Measurements from ENCODE around the gene DIDO1. TPM values are rescaled to one million over a fixed set of nuclear protein-coding genes. Genes with fewer than 3 reads are reported as not detected.

The DIDO1 gene
- polyA plus RNA-seq, 1 of the 3 experiments (the other 2 are of a cell fraction) = 14.7 TPM

GRCh38 chr20:62884556-62884955 lies 41.7 kb downstream of the DIDO1 start:
- Histone ChIP-seq H3K79me2 (ENCODE audit: insufficient read depth) (no peaks in the 10 kb centered on the region), H3K27me3 (ENCODE audit: insufficient read depth) (no peaks in the 10 kb centered on the region), H3K9ac (no peak overlapping the region), H3K4me2 (no peak overlapping the region), H3K36me3 (replicated peaks in 1 of 2; ENCODE audit: control insufficient read depth in 1 of 2, insufficient read depth in 2 of 2, low read length in 1 of 2) (peaks cover 24 to 64% of the 10 kb centered on the region in 2 experiments), H3K4me1 (ENCODE audit: control insufficient read depth in 1 of 2, insufficient read depth in 2 of 2, low read depth in 1 of 2, low read length in 1 of 2) (peaks cover 17 to 19% of the 10 kb centered on the region in 2 experiments), H3K27ac (ENCODE audit: low read depth in 2 of 2, low read length in 1 of 2) (no peak overlapping the region), H4K20me1 (ENCODE audit: insufficient read depth) (0 out of 2 replicates have a peak, but pooled peaks cover 4% of the 10 kb centered on the region), H3K4me3 (ENCODE audit: low read depth in 2 of 2, low read length in 1 of 2) (no peak overlapping the region), H3F3A (replicated peaks; ENCODE audit: insufficient read depth) (peaks cover 24% of the 10 kb centered on the region), H3K9me3 (no peaks in the 10 kb centered on the region), H2AFZ (ENCODE audit: low read depth) (no peak overlapping the region), H3K9me2 (no peaks in the 10 kb centered on the region)
- ChIA-PET CTCF (interaction anchor here (0.9 to 4.8 kb wide), 3 partner anchors 9 to 124 kb away, joined by 4 to 31 read pairs (median 5); no protein-coding TSS in a partner anchor), POLR2A (interaction anchor here (1.0 kb wide), 1 partner anchor 9 kb away, joined by 3 read pairs; no protein-coding TSS in a partner anchor)
- WGBS (ENCODE audit: low lambda C conversion rate) = 85% methylated on average over 6 of the region's 8 CpGs
- TF ChIP-seq PBX3 (IDR thresholded peaks at IDR 0.05) = no peak
- TF ChIP-seq TCF12 (IDR thresholded peaks at IDR 0.05) = no peak
- TF ChIP-seq USF2 (IDR thresholded peaks at IDR 0.05; ENCODE audit: borderline replicate concordance, low read depth, low read length) = no peak
- no peak for TF ChIP-seq YY1 (IDR thresholded peaks at IDR 0.05; ENCODE audit: low read depth)
- no peak for TF ChIP-seq RCOR1 (IDR thresholded peaks at IDR 0.05; ENCODE audit: low read length)
- TF ChIP-seq GABPA (IDR thresholded peaks at IDR 0.05; ENCODE audit: low read depth) = no peak
- TF ChIP-seq NRF1 (IDR thresholded peaks at IDR 0.05; ENCODE audit: low read depth, low read length) = no peak
- TF ChIP-seq CHD2 (IDR thresholded peaks at IDR 0.05; ENCODE audit: low read length, partially characterized antibody) = no peak
- TF ChIP-seq RXRA (IDR thresholded peaks at IDR 0.05; ENCODE audit: borderline replicate concordance, low read depth) = no peak
- no peak for TF ChIP-seq EZH2phosphoT487 (IDR thresholded peaks at IDR 0.05; ENCODE audit: borderline replicate concordance, low read depth)
- no peak; the same call in 1 of the 2 replicates for TF ChIP-seq POLR2AphosphoS5 (IDR thresholded peaks at IDR 0.05; ENCODE audit: low read depth, low read length)
- TF ChIP-seq MEF2A (IDR thresholded peaks at IDR 0.05; ENCODE audit: borderline replicate concordance, low read depth) = no peak
- no peak for TF ChIP-seq NFIC (IDR thresholded peaks at IDR 0.05; ENCODE audit: borderline replicate concordance)
- no peak for TF ChIP-seq RAD21 (IDR thresholded peaks at IDR 0.05; ENCODE audit: low read length)
- TF ChIP-seq MXI1 (IDR thresholded peaks at IDR 0.05; ENCODE audit: low read depth, low read length) = no peak
- no peak for TF ChIP-seq EP300 (IDR thresholded peaks at IDR 0.05; ENCODE audit: borderline replicate concordance in 1 of 2, low read depth in 1 of 2, low read length in 1 of 2)
- no peak for TF ChIP-seq CTCF (IDR thresholded peaks at IDR 0.05)
- no peak for TF ChIP-seq SIN3A (IDR thresholded peaks at IDR 0.05; ENCODE audit: borderline replicate concordance, low read depth, low read length)
- TF ChIP-seq ELF1 (IDR thresholded peaks at IDR 0.05) = no peak
- TF ChIP-seq RFX5 (IDR thresholded peaks at IDR 0.05; ENCODE audit: low read length) = no peak
- no peak for DNase-seq
